Endothelial cell of umbilical vein (primary cell): ENCODE data around the gene HOXB7. TPM values are rescaled to one million over a fixed set of nuclear protein-coding genes. Genes with fewer than 3 reads are reported as not detected.

ENCODE experiments used
- BruUV-seq: library from RNA; stranded (reverse); fragments of 400-500 nt; replicated peaks from 2 replicates; lab custom pipeline; 2021; lab: Mats Ljungman, UMichigan
- CTCF ChIA-PET: fragments of 300-600, 350-600 bp; sonication (Branson Sonifier 250); formaldehyde crosslinking; loops from one replicate; lab custom pipeline; 2021; ENCODE audit warnings: antibody characterized with exemption, inconsistent platforms; lab: Charles Lee
- POLR2A ChIA-PET: fragments of 300-600, 350-600 bp; sonication (Branson Sonifier 250); formaldehyde crosslinking; loops from one replicate; lab custom pipeline; 2021; ENCODE audit warnings: antibody characterized with exemption, inconsistent platforms; lab: Charles Lee
- DNase-seq: peaks from one replicate; pipeline ENCODE4 v3.0.0-alpha.2; 2011; ENCODE audit warnings: low read depth, low spot score
- FAIRE-seq: peaks from 2 replicates; lab custom pipeline; 2011; peaks lifted over from hg19 to GRCh38; lab: Jason Lieb, UNC
- H2AFZ ChIP-seq: 2 replicates; pipeline ENCODE4 v1.6.0; 2012; ENCODE audit warnings: low read depth, low read length, control low read depth, inconsistent platforms
- H3K27ac ChIP-seq: 2 replicates; pipeline ENCODE4 v1.5.1; 2011; ENCODE audit warnings: low read depth, mild to moderate bottlenecking, control low read depth, low read length, moderate library complexity; ENCODE audit not compliant: insufficient read depth
- H3K27me3 ChIP-seq, 2 experiments: 2 replicates each; pipeline versions ENCODE4 v1.6.0 to v1.6.1; 2011; ENCODE audit warnings: low read length in 2 of 2, mixed read lengths in 1 of 2; ENCODE audit not compliant: control insufficient read depth in 2 of 2, insufficient read depth in 2 of 2
- H3K36me3 ChIP-seq, 2 experiments: 2 replicates in 1 of 2; 3 replicates in 1 of 2; pipeline ENCODE4 v1.5.1; 2011; ENCODE audit warnings: low read length in 2 of 2, mild to moderate bottlenecking in 1 of 2, moderate library complexity in 1 of 2; ENCODE audit not compliant: control insufficient read depth in 2 of 2, insufficient read depth in 2 of 2; ENCODE audit errors: extremely low read depth in 1 of 2
- H3K4me1 ChIP-seq: 3 replicates; pipeline ENCODE4 v1.5.1; 2011; ENCODE audit warnings: mild to moderate bottlenecking, low read length; ENCODE audit not compliant: control insufficient read depth, insufficient read depth; ENCODE audit errors: extremely low read depth
- H3K4me2 ChIP-seq: 2 replicates; pipeline ENCODE4 v1.6.1; 2011; ENCODE audit warnings: low read length, control low read depth, mixed read lengths; ENCODE audit not compliant: insufficient read depth
- H3K4me3 ChIP-seq, 3 experiments: fragments of 200-600 bp in 1 of 3; sonication (generic), shearing (Covaris generic) in 1 of 3; replicated peaks in 1 of 3; 2 replicates each; pipeline ENCODE4 v1.5.1; 2011 to 2016; ENCODE audit warnings: control low read depth in 3 of 3, low read length in 3 of 3, mild to moderate bottlenecking in 2 of 3, inconsistent platforms in 1 of 3, low read depth in 1 of 3, moderate library complexity in 1 of 3; ENCODE audit not compliant: insufficient read depth in 1 of 3
- H3K79me2 ChIP-seq: 2 replicates; pipeline ENCODE4 v1.6.0; 2012; ENCODE audit warnings: low read length, inconsistent platforms; ENCODE audit not compliant: control insufficient read depth, insufficient read depth
- H3K9ac ChIP-seq: replicated peaks from 2 replicates; pipeline ENCODE3; 2011; ENCODE audit warnings: low read length, control low read depth; ENCODE audit not compliant: insufficient read depth; ENCODE audit errors: extremely low read depth
- H3K9me1 ChIP-seq: replicated peaks from 3 replicates; pipeline ENCODE4 v1.6.0; 2011; ENCODE audit warnings: mild to moderate bottlenecking, low read length; ENCODE audit not compliant: control insufficient read depth, insufficient read depth; ENCODE audit errors: extremely low read depth
- H3K9me3 ChIP-seq: replicated peaks from 2 replicates; pipeline ENCODE4 v1.5.1; 2012; ENCODE audit warnings: low read length, inconsistent platforms; ENCODE audit not compliant: control insufficient read depth, insufficient read depth
- H4K20me1 ChIP-seq: replicated peaks from 2 replicates; pipeline ENCODE3; 2011; ENCODE audit warnings: mild to moderate bottlenecking, low read length; ENCODE audit not compliant: control insufficient read depth, insufficient read depth; ENCODE audit errors: extremely low read depth
- EZH2 ChIP-seq: IDR thresholded peaks from 2 replicates; pipeline ENCODE4 v1.6.1; 2012; ENCODE audit warnings: borderline replicate concordance, low read depth, mild to moderate bottlenecking, moderate library complexity, low read length, inconsistent platforms; ENCODE audit not compliant: severe bottlenecking
- FOS ChIP-seq: IDR thresholded peaks from 2 replicates; pipeline ENCODE4 v1.6.1; 2011; ENCODE audit warnings: mild to moderate bottlenecking, low read length, moderate library complexity, borderline replicate concordance; ENCODE audit not compliant: insufficient read depth
- GATA2 ChIP-seq: IDR thresholded peaks from 2 replicates; pipeline ENCODE4 v1.7.0; 2011; ENCODE audit warnings: low read depth, mild to moderate bottlenecking, moderate library complexity, mixed read lengths, low read length; ENCODE audit not compliant: insufficient read length, insufficient read depth
- JUN ChIP-seq: IDR thresholded peaks from 2 replicates; pipeline ENCODE4 v1.6.1; 2011; ENCODE audit warnings: borderline replicate concordance, low read depth; ENCODE audit not compliant: insufficient read length, insufficient read depth
- MYC ChIP-seq: IDR thresholded peaks from one replicate; pipeline ENCODE4 v1.6.1; 2011; ENCODE audit warnings: mild to moderate bottlenecking, low read depth, low read length
- POLR2A ChIP-seq: IDR thresholded peaks from 2 replicates; pipeline ENCODE4 v1.6.1; 2012; ENCODE audit warnings: low read depth, mild to moderate bottlenecking, control low read depth, low read length
- POLR2AphosphoS5 ChIP-seq: IDR thresholded peaks from 2 replicates; pipeline ENCODE4 v1.6.1; 2012; ENCODE audit warnings: low read depth, mild to moderate bottlenecking, control low read depth, low read length, moderate library complexity; ENCODE audit not compliant: insufficient read depth
- dilution Hi-C: fragments of 300-500 bp; cut with MboI; formaldehyde crosslinking; loops from one replicate; pipeline ENCODE4 v1.15.0; 2019; ENCODE audit warnings: low sequenced_read_pairs; ENCODE audit not compliant: extremely low pct_ligation_motif_present
- intact Hi-C: fragments of 100-400 bp; cut with micrococcal nuclease; formaldehyde crosslinking; loops from one replicate; pipeline ENCODE4 v1.10.0; 2022
- polyA plus RNA-seq, 4 experiments: library from polyadenylated mRNA; depleted of rRNA in 3 of 4; stranded (reverse) in 3 of 4; unstranded in 1 of 4; fragments of >200 nt; gene quantifications; 2 replicates each; pipeline versions ENCODE4 v1.2.1 to v1.2.3, GENCODE V29; 2011 to 2012; ENCODE audit warnings: missing spikeins in 1 of 4
- total RNA-seq: library from RNA; stranded (reverse); gene quantifications from 2 replicates; pipeline ENCODE4 v1.2.3, GENCODE V29; 2021
- TF ChIP-seq, protein P1 (sequence below): IDR thresholded peaks from 2 replicates; pipeline ENCODE4 v1.6.1; 2011; ENCODE audit not compliant: insufficient read depth, insufficient read length
- TF ChIP-seq, protein P2 (sequence below), 2 donors: IDR thresholded peaks; 1 replicate in 1 of 2; 2 replicates in 1 of 2; pipeline ENCODE4 v1.5.1; 2011; ENCODE audit warnings: low read length in 2 of 2, mild to moderate bottlenecking in 2 of 2, moderate library complexity in 2 of 2, control low read depth in 1 of 2, inconsistent platforms in 1 of 2, low read depth in 1 of 2; ENCODE audit not compliant: insufficient read depth in 1 of 2; ENCODE audit errors: extremely low read depth in 1 of 2

HOXB7 gene
- total and polyA plus RNA-seq, 2 donors (not counting 3 experiments of a cell fraction or from before 2014, with no cell fraction given), result 23.5 to 24.5 TPM

DNA sequence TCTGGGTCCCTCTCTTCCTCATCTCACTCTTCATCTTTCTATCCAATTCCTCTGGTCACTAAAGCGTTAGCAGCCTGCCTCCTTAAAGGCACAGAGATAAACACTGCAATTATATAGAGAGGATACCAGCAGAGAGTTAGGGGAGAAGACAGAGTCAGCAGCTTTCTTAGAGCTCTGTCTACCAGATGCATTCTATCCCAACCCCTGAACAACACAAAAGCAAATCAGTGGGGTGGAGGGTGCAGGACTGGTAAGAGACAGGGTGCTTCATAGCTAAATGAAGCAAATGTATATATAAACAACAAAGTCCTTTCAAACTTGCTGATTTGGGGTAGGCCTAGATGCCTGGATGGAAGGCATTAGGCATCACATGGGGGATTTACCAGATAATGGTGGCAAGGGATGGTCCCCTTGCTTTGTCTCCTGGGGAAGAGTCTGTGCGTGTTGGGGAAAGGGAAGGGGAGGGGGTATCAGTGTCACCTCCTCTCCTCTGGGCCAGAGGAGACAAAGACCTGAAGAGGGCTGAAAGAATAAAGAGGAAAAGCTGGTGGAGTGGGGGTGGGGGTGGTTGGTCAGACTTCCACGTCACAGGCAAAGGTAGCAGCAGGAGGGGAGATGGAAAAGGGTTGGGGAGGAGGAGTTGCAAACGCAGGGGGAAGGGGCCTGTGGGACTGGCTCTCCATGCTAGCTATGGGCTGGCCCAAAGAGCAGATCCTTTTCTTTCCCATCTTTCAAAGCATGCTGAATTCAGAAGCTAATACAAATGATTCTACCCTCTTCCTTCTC, 44.7 kb downstream of the HOXB7 start:
- H3K27ac ChIP-seq, result no peak overlapping the region
- H3K27me3 ChIP-seq, result no peaks in the 10 kb centered on the region
- ChIA-PET CTCF (interaction anchor here (3.3 to 6.1 kb wide), 2 partner anchors 10 to 18 kb away, joined by 23 to 28 read pairs; no protein-coding TSS in a partner anchor), POLR2A (no interaction called here)
- intact Hi-C loops, result no loop called here
- H3K9me1 ChIP-seq, result no peaks in the 10 kb centered on the region
- H3K36me3 ChIP-seq, result peaks cover 0 to 3% of the 10 kb centered on the region in 2 experiments
- H3K9me3 ChIP-seq, result no peaks in the 10 kb centered on the region
- no peak overlapping the region for H3K4me2 ChIP-seq
- H3K79me2 ChIP-seq, result peaks cover 92% of the 10 kb centered on the region
- FAIRE-seq, result no peak
- no peak overlapping the region for H2AFZ ChIP-seq
- H4K20me1 ChIP-seq, result no peaks in the 10 kb centered on the region
- TF ChIP-seq POLR2AphosphoS5 (no peak), JUN (no peak), FOS (no peak), GATA2 (no peak), POLR2A (no peak), MYC (no peak), EZH2 (no peak)
- TF ChIP-seq, protein P1, sequence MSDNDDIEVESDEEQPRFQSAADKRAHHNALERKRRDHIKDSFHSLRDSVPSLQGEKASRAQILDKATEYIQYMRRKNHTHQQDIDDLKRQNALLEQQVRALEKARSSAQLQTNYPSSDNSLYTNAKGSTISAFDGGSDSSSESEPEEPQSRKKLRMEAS, result no peak
- TF ChIP-seq, protein P2, sequence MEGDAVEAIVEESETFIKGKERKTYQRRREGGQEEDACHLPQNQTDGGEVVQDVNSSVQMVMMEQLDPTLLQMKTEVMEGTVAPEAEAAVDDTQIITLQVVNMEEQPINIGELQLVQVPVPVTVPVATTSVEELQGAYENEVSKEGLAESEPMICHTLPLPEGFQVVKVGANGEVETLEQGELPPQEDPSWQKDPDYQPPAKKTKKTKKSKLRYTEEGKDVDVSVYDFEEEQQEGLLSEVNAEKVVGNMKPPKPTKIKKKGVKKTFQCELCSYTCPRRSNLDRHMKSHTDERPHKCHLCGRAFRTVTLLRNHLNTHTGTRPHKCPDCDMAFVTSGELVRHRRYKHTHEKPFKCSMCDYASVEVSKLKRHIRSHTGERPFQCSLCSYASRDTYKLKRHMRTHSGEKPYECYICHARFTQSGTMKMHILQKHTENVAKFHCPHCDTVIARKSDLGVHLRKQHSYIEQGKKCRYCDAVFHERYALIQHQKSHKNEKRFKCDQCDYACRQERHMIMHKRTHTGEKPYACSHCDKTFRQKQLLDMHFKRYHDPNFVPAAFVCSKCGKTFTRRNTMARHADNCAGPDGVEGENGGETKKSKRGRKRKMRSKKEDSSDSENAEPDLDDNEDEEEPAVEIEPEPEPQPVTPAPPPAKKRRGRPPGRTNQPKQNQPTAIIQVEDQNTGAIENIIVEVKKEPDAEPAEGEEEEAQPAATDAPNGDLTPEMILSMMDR (IDR thresholded peaks at IDR 0.05; ENCODE audit: extremely low read depth in 1 of 2, insufficient read depth in 1 of 2, low read depth in 1 of 2, low read length in 2 of 2), result no peak
- DNase-seq, result no peak
- dilution Hi-C loops, result no loop called here
- peaks cover 62% of the 10 kb centered on the region for H3K4me1 ChIP-seq
- H3K9ac ChIP-seq, result no peak overlapping the region
- H3K4me3 ChIP-seq, result no peak overlapping the region
- BruUV-seq, result no TSS peak
